DLD1 (cell line): ENCODE results near the gene MUTYH.
"Not testable (repeated sequence)": the region's sequence is repeated elsewhere in the genome, so short reads cannot be mapped to it uniquely, and the experiment has no call there.

Experiments used
- in situ Hi-C: cut with HindIII; loops from 2 replicates; pipeline ENCODE4 v1.10.0; 2017; ENCODE audit warnings: low sequenced_read_pairs

The MUTYH gene

GRCh38 chr1:45339789-45340558 is at the start of gene MUTYH, which contains the start of gene TOE1:
TSS of gene MUTYH (minus strand) at chr1:45340440. CDS start at chr1:45334505, 5,935 bp downstream.
TSS of gene TOE1 (plus strand) at chr1:45340170. CDS start at chr1:45340253, 83 bp downstream.
- in situ Hi-C loops: no loop called here

GRCh38 chr1:45386219-45386618 is 46.0 kb upstream of the MUTYH start:
- in situ Hi-C loops: no loop called here

GRCh38 chr1:45385302-45385701 is 45.1 kb upstream of the MUTYH start:
- in situ Hi-C loops: no loop called here

- in situ Hi-C loops: not testable (repeated sequence)
Measured at GRCh38 chr1:45384213-45384612, 44.0 kb upstream of the MUTYH start.

- in situ Hi-C loops: no loop called here
Measured at GRCh38 chr1:45383191-45383590, 43.0 kb upstream of the MUTYH start.

- in situ Hi-C loops: no loop called here
Measured at GRCh38 chr1:45381243-45381642, 41.0 kb upstream of the MUTYH start.

GRCh38 chr1:45380730-45381129 is 40.5 kb upstream of the MUTYH start:
- in situ Hi-C loops: no loop called here

GRCh38 chr1:45380125-45380524 is 39.9 kb upstream of the MUTYH start:
- in situ Hi-C loops: no loop called here

- in situ Hi-C loops: no loop called here
Measured at GRCh38 chr1:45379524-45379923, 39.3 kb upstream of the MUTYH start.

- in situ Hi-C loops: no loop called here
Measured at GRCh38 chr1:45378184-45378583, 37.9 kb upstream of the MUTYH start.

GRCh38 chr1:45375104-45376090 is 35.2 kb upstream of the MUTYH start:
- in situ Hi-C loops: no loop called here

GRCh38 chr1:45373573-45373972 is 33.3 kb upstream of the MUTYH start:
- in situ Hi-C loops: no loop called here

GRCh38 chr1:45370575-45370974 is 30.3 kb upstream of the MUTYH start:
- in situ Hi-C loops: no loop called here

GRCh38 chr1:45365051-45365450 is 24.8 kb upstream of the MUTYH start:
- in situ Hi-C loops: no loop called here

- in situ Hi-C loops: no loop called here
Measured at GRCh38 chr1:45364294-45364693, 24.1 kb upstream of the MUTYH start.

- in situ Hi-C loops: not testable (repeated sequence)
Measured at GRCh38 chr1:45360981-45361380, 20.7 kb upstream of the MUTYH start.

GRCh38 chr1:45359882-45360513 is 19.8 kb upstream of the MUTYH start:
- in situ Hi-C loops: no loop called here

- in situ Hi-C loops: no loop called here
Measured at GRCh38 chr1:45356186-45356585, 15.9 kb upstream of the MUTYH start.

GRCh38 chr1:45355683-45356082 is 15.4 kb upstream of the MUTYH start:
- in situ Hi-C loops: no loop called here

GRCh38 chr1:45354838-45355237 is 14.6 kb upstream of the MUTYH start:
- in situ Hi-C loops: no loop called here

GRCh38 chr1:45353685-45354084 is 13.4 kb upstream of the MUTYH start:
- in situ Hi-C loops: no loop called here
